NOMO-1 (cell line): ENCODE data around the gene GOLGA8N.

Experiments used
- DNase-seq, 2 experiments: peaks; one replicate each; lab custom pipeline; 2025; ENCODE audit not compliant: unreplicated experiment in 2 of 2; lab: John Stamatoyannopoulos, UW

GOLGA8N gene

DNA sequence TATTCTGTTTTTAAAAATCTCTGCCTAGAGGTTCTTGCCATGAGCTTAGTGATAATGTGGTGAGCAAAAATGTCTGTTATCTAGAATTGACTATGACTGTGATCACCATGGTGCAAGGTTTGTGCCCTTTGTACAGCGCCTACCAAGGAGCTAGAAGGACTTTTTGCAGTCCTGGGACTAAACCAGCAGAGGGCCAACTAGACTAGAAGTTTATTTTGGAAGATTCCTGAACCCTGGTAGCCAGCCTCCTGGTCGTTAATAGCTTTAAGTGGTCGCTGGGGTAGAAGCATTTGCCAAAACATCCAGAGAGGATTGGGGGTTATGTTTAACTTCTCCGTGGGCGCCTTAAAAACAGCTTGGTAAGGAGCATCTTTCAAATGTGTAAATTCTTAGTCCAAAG, 56.1 kb downstream of the GOLGA8N start:
- DNase-seq: no peak

DNA sequence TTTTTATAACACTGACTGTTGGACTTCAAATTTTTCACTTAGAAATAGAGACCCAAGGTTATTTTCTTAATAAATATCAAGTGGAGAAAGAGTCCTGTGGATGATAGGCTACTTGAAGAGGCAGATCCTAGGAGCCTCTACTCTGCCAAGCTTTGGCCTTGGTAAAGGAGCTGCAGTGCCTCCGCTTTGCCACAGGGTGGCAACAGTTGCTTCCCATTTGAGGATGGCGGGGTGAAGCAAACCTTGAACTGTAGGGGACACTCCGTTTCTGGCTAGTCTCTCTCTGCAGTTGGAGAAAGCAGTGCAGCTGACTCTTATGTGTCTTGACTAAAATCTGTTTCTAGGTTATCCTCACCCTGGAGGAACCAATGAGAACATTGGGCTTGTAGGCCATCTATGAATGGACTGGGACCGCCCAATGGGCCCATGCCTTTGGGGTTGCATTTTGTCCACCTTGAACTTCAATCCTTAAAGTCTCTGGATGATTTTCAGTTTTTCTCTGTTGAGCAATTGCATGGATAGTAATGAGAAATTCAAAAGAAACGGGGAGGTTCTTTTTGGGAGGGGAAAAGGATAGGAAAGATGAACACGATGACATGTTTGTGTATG, 58.1 kb downstream of the GOLGA8N start:
- peak in 1 of 2 experiments; percentile 39 for DNase-seq

DNA sequence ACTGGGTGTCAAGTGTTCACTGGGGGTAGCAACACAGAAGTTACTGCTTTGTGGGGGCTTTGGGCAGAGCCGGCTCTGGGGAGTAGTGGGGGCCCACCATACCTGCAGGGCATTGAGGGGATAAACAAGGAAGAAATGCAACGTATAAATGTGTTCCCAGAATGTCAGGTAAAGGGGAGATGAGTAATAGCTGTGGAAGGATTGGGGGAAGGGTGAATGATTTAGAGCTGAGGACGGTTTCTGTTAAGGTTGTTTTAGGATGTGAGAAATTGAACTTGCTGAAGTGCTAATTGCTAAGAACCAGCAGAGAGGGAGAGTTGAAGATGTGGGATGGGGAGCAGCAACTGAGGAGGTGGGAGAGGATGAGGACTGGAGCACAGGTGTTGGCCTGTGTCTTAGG, 58.9 kb downstream of the GOLGA8N start:
- no peak for DNase-seq

DNA sequence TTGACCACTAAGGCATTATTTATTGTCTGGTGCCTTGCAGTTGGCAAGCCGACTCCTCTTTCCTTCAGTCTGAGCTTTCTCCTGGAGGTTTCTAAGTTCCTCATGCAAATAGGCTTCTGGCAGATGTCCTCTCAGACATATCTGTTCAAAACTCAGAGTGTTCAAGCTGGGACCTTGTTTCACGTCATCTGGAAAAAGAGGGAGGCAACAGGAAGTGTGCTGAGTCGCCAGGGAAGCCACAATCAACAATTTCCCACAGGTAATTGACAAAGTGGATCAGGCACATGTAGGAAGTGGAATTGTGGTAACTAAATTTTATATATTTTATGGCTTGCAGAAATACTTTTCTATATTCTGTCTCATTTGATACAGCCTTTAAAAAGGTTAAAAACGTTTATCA, 62.8 kb downstream of the GOLGA8N start:
- DNase-seq: no peak

DNA sequence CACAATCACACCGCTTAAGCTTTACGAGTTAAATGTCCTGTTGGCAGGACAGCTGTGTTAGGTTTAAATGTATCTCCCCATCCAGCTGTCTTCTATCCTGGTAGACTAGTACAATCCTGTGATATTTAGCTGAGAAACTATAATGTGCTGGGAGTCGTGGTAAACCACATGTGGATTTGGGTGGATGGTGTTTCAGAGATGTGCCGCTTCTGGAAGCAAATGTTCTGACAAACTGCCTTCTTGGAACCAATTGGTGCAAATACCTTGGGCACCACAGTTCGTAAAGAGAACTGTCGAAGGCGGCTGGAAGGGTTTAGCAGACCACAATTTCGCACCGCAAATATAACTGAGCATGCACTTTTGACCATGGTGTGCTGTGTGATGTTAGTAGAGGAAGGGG, 63.2 kb downstream of the GOLGA8N start:
- no peak for DNase-seq
